ENCODE data around the gene PRELID3B. TPM values are rescaled to one million over a fixed set of nuclear protein-coding genes. Genes with fewer than 3 reads are reported as not detected.
A peak's percentile ranks its signal among the peaks of the same experiment; 100 is the strongest.

PRELID3B gene
- total RNA-seq, result 100 to 1,000 TPM; 148 to 196 TPM

DNA sequence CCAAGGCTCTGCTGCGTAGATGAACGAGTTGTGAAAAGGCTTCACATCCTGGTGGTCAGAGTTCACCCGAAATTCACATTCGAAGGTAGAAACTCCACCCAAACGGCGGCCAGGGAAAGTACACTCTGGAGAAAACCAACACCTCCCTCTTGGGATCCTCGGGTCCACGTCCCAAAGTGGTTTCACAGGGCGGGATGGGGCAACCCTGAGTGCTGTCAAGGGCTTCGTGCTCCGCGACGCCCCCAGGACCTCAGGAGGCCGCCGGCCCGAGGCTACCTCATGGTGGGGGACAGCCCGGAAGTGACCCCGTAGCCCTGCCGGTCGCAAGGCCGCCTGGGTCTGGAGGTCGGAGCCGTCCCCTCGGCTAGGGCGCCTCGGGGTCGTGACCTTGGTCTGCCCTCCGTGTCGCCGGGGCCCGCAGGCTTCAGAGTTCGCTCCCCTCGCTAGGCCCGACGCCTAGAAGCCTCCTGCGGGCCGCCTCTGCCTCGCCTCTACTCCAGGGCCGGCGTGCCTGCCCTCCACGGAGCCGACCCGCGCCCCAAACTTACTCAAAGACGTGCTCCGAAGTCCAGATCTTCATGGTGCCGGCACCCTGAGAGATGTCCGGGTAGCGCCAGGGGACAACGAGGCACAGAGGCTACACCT is at the start of gene PRELID3B:
Gene PRELID3B, minus strand, starts transcription at position 636 of the 645 bp plus-strand sequence. Its CDS starts 56 bp downstream, at position 580.
- H3K9me3 Mint-ChIP-seq (ENCODE audit: low read depth), result no peaks in the 10 kb centered on the region
- CTCF ChIA-PET, result interaction anchor here (0.6 to 1.0 kb wide), 3 partner anchors 8 to 159 kb away, joined by 3 to 4 read pairs (median 3); partner anchors contain the start of gene ATP5F1E
- H3K27me3 Mint-ChIP-seq, result no peaks in the 10 kb centered on the region
- intact Hi-C loops (cut with DNase I, micrococcal nuclease), result loop anchor here (1.0 to 2.0 kb wide), 4 partner anchors 10 to 149 kb away; partner anchors contain the start of genes ATP5F1E (in 2 of the 2) and NELFCD (in 2 of the 2)
- peak within 1 kb of the TSS; percentile 94 for H3K27ac Mint-ChIP-seq
- DNase-seq, result no peak
- POLR2A ChIA-PET, result interaction anchor here (2.4 kb wide), 1 partner anchor 10 kb away, joined by 16 read pairs; the partner anchor contains the start of gene ATP5F1E
- ATAC-seq, result peak; percentile 36
- H3K4me3 Mint-ChIP-seq, result peak within 1 kb of the TSS; percentile 90
- H3K4me1 Mint-ChIP-seq, result peaks cover 50% of the 10 kb centered on the region
- H3K36me3 Mint-ChIP-seq (ENCODE audit: low read depth), result peaks cover 29% of the 10 kb centered on the region

- no peak overlapping the region for H3K4me3 Mint-ChIP-seq
- H3K36me3 Mint-ChIP-seq (ENCODE audit: low read depth), result no peaks in the 10 kb centered on the region
- ATAC-seq (peak; percentile 81), DNase-seq (peak; percentile 93)
- H3K4me1 Mint-ChIP-seq, result peaks cover 4% of the 10 kb centered on the region
- intact Hi-C loops (cut with DNase I, micrococcal nuclease), result loop anchor here (1.0 to 10.0 kb wide), 6 partner anchors 64 to 407 kb away; no protein-coding TSS in a partner anchor
- H3K9me3 Mint-ChIP-seq (ENCODE audit: low read depth), result no peaks in the 10 kb centered on the region
- no peaks in the 10 kb centered on the region for H3K27me3 Mint-ChIP-seq
- ChIA-PET CTCF (interaction anchor here (0.6 to 3.6 kb wide), 57 partner anchors 10 to 1458 kb away, joined by 3 to 131 read pairs (median 4); partner anchors contain the start of genes GNAS and ZNF831), POLR2A (interaction anchor here (1.3 kb wide), 1 partner anchor 119 kb away, joined by 3 read pairs; no protein-coding TSS in a partner anchor)
- no peak overlapping the region for H3K27ac Mint-ChIP-seq
These were observed 45.3 kb upstream of the PRELID3B start for GRCh38 chr20:59087829-59088433.

GRCh38 chr20:59086923-59087322 is 44.3 kb upstream of the PRELID3B start:
- no peaks in the 10 kb centered on the region for H3K9me3 Mint-ChIP-seq (ENCODE audit: low read depth)
- intact Hi-C loops (cut with DNase I, micrococcal nuclease), result loop anchor here (5.0 to 10.0 kb wide), 2 partner anchors 65 to 408 kb away; no protein-coding TSS in a partner anchor

DNA sequence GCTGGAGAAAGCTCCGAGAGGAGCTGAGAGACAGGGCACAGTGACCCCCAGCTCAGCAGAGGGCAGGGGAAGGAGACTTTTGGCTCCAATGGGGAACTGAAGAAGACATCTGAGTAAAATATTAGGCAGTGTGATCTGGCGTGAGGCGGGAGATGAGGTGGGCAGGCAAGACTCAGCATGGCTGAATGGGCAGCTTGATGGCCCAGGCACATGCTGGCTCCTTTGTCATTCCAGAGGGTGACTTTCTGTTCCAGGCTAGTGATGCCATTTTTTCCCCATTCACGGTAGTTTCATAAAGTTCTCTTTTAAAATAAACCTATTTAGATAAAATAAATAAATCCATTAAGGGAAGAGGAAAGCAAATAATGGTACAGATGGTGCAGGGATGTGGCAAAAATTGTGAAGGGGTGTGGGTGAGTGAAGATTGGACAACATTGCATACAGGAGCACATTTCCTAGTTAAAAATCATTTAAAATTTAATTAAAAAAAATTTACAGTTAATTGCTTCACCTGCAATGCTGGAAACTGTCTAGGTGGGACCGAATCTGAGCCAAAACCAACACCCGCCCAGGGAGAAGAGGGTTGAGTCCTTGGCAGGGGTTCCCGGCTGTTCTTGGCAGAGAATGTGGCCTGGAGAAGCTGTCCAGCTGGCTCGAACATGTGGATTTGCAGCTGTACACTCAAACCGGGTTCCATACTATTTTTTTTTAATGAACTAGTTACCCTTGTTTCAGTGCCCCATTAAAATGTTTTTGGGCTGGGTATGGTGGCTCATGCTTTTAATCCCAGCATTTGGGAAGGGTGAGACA is 41.7 kb upstream of the PRELID3B start:
- H3K27ac Mint-ChIP-seq, result no peak overlapping the region
- no peaks in the 10 kb centered on the region for H3K36me3 Mint-ChIP-seq (ENCODE audit: low read depth)
- no peak for DNase-seq
- intact Hi-C loops (cut with DNase I, micrococcal nuclease), result loop anchor here in 1 of 2 experiments (10.0 kb wide), 1 partner anchor 411 kb away; no protein-coding TSS in a partner anchor
- no peaks in the 10 kb centered on the region for H3K9me3 Mint-ChIP-seq (ENCODE audit: low read depth)
- H3K4me3 Mint-ChIP-seq, result no peak overlapping the region
- no peak for ATAC-seq
- H3K4me1 Mint-ChIP-seq, result peaks cover 4% of the 10 kb centered on the region
- H3K27me3 Mint-ChIP-seq, result peaks cover 3% of the 10 kb centered on the region
- ChIA-PET POLR2A (no interaction called here), CTCF (interaction anchor here (0.9 to 3.1 kb wide), 4 partner anchors 10 to 126 kb away, joined by 3 to 17 read pairs (median 4); no protein-coding TSS in a partner anchor)

More at GRCh38 chr20:59086923-59087322, 44.3 kb upstream of the PRELID3B start:
- no peak overlapping the region for H3K27ac Mint-ChIP-seq
- H3K4me1 Mint-ChIP-seq, result peaks cover 4% of the 10 kb centered on the region
- no peak overlapping the region for H3K4me3 Mint-ChIP-seq
- no peaks in the 10 kb centered on the region for H3K36me3 Mint-ChIP-seq (ENCODE audit: low read depth)
- CTCF ChIA-PET, result interaction anchor here (0.6 to 3.6 kb wide), 32 partner anchors 11 to 1457 kb away, joined by 3 to 131 read pairs (median 6); partner anchors contain the start of gene ZNF831
- ATAC-seq (no peak), DNase-seq (no peak)
- no peaks in the 10 kb centered on the region for H3K27me3 Mint-ChIP-seq
- POLR2A ChIA-PET, result interaction anchor here (0.7 to 1.3 kb wide), 2 partner anchors 120 to 124 kb away, joined by 3 read pairs; no protein-coding TSS in a partner anchor

- Mint-ChIP-seq H3K36me3 (ENCODE audit: low read depth) (no peaks in the 10 kb centered on the region), H3K9me3 (ENCODE audit: low read depth) (no peaks in the 10 kb centered on the region), H3K4me3 (no peak overlapping the region), H3K27me3 (peaks cover 3% of the 10 kb centered on the region), H3K27ac (no peak overlapping the region), H3K4me1 (peaks cover 8% of the 10 kb centered on the region)
- no peak for DNase-seq
- ChIA-PET POLR2A (no interaction called here), CTCF (interaction anchor here (0.6 to 1.8 kb wide), 20 partner anchors 9 to 324 kb away, joined by 3 to 10 read pairs (median 4); no protein-coding TSS in a partner anchor)
- ATAC-seq, result no peak
- intact Hi-C loops (cut with DNase I, micrococcal nuclease), result loop anchor here in 1 of 2 experiments (10.0 kb wide), 1 partner anchor 412 kb away; no protein-coding TSS in a partner anchor
These were observed 40.4 kb upstream of the PRELID3B start for GRCh38 chr20:59082981-59083380.

DNA sequence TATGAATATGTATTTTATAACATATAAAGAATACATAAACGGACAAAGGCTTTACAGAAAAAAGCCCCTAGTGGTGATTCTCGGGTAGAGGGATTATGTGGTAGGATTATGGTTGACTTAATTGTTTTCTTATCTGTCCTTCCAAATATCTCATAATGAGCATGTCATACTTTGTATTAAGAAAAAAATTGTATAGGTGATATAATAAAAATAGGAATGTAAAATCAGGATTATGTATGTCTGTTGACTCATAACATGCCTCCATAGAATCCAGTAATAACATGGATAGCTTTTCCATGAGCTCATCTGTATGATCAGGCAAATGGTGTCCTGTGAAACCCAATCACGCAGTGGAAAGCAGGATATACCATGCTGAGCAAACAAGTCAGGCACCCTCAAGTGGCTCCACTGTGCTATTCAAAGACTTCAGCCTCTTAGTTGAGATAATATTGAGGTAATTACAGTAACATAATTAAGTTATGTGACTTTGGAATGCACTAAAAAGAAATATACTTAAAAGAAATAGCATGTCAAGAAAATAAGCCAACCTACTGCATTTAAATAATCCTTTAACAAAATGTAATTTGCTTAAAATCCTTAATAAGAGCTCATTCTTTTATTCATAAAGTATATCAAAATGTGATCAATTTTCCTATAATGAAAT is 39.6 kb upstream of the PRELID3B start:
- Mint-ChIP-seq H3K27me3 (peaks cover 7% of the 10 kb centered on the region), H3K9me3 (ENCODE audit: low read depth) (no peaks in the 10 kb centered on the region), H3K27ac (no peak overlapping the region), H3K4me1 (peaks cover 13% of the 10 kb centered on the region), H3K4me3 (no peak overlapping the region), H3K36me3 (ENCODE audit: low read depth) (no peaks in the 10 kb centered on the region)
- ATAC-seq (no peak), DNase-seq (no peak)
- ChIA-PET CTCF (interaction anchor here (0.6 to 1.8 kb wide), 19 partner anchors 8 to 324 kb away, joined by 3 to 10 read pairs (median 4); no protein-coding TSS in a partner anchor), POLR2A (no interaction called here)
- intact Hi-C loops (cut with DNase I, micrococcal nuclease), result loop anchor here in 1 of 2 experiments (10.0 kb wide), 1 partner anchor 413 kb away; no protein-coding TSS in a partner anchor

GRCh38 chr20:59081036-59081435 is 38.5 kb upstream of the PRELID3B start:
- POLR2A ChIA-PET, result no interaction called here
- no peak overlapping the region for H3K27ac Mint-ChIP-seq

GRCh38 chr20:59078231-59078630 is 35.6 kb upstream of the PRELID3B start:
- no peak for DNase-seq
- H3K27me3 Mint-ChIP-seq, result peaks cover 15% of the 10 kb centered on the region
- no peak overlapping the region for H3K4me3 Mint-ChIP-seq
- H3K36me3 Mint-ChIP-seq (ENCODE audit: low read depth), result no peaks in the 10 kb centered on the region
- H3K9me3 Mint-ChIP-seq (ENCODE audit: low read depth), result no peaks in the 10 kb centered on the region
- intact Hi-C loops (cut with DNase I, micrococcal nuclease), result loop anchor here in 1 of 2 experiments (5.0 to 10.0 kb wide), 2 partner anchors 206 to 593 kb away; no protein-coding TSS in a partner anchor
- peaks cover 49% of the 10 kb centered on the region for H3K4me1 Mint-ChIP-seq
- CTCF ChIA-PET, result no interaction called here
- no peak overlapping the region for H3K27ac Mint-ChIP-seq
- POLR2A ChIA-PET, result no interaction called here
- peak; percentile 63 for ATAC-seq

More at GRCh38 chr20:59081036-59081435, 38.5 kb upstream of the PRELID3B start:
- CTCF ChIA-PET, result interaction anchor here (0.7 to 0.8 kb wide), 3 partner anchors 14 to 750 kb away, joined by 3 to 4 read pairs (median 4); no protein-coding TSS in a partner anchor
- Mint-ChIP-seq H3K4me3 (no peak overlapping the region), H3K27me3 (peaks cover 12% of the 10 kb centered on the region), H3K9me3 (ENCODE audit: low read depth) (no peaks in the 10 kb centered on the region), H3K36me3 (ENCODE audit: low read depth) (no peaks in the 10 kb centered on the region), H3K4me1 (peaks cover 23% of the 10 kb centered on the region)
- DNase-seq (no peak), ATAC-seq (no peak)
- intact Hi-C loops (cut with DNase I, micrococcal nuclease), result loop anchor here in 1 of 2 experiments (10.0 kb wide), 1 partner anchor 414 kb away; no protein-coding TSS in a partner anchor

- peaks cover 19% of the 10 kb centered on the region for H3K27me3 Mint-ChIP-seq
- POLR2A ChIA-PET, result no interaction called here
- CTCF ChIA-PET, result no interaction called here
These were observed 35.1 kb upstream of the PRELID3B start for GRCh38 chr20:59077705-59078104.

More at GRCh38 chr20:59077705-59078104, 35.1 kb upstream of the PRELID3B start:
- no peak overlapping the region for H3K4me3 Mint-ChIP-seq
- ATAC-seq, result no peak
- H3K4me1 Mint-ChIP-seq, result peaks cover 49% of the 10 kb centered on the region
- no peak for DNase-seq
- intact Hi-C loops (cut with DNase I, micrococcal nuclease), result loop anchor here in 1 of 2 experiments (5.0 to 10.0 kb wide), 2 partner anchors 205 to 593 kb away; no protein-coding TSS in a partner anchor
- H3K27ac Mint-ChIP-seq, result peak overlapping the region; percentile 52
- H3K9me3 Mint-ChIP-seq (ENCODE audit: low read depth), result no peaks in the 10 kb centered on the region
- H3K36me3 Mint-ChIP-seq (ENCODE audit: low read depth), result no peaks in the 10 kb centered on the region

All from activated CD4-positive, alpha-beta T cell treated with anti-CD3 and anti-CD28 coated beads for 36 hours (primary cell).